Fibroblast of skin of abdomen (primary cell): ENCODE measurements around the gene CNIH4.
A peak's percentile ranks its signal among the peaks of the same experiment; 100 is the strongest.
"Not testable (repeated sequence)": the region's sequence is repeated elsewhere in the genome, so short reads cannot be mapped to it uniquely, and the experiment has no call there.

ENCODE experiments used
- DNase-seq: peaks from one replicate; pipeline ENCODE4 v3.0.0-alpha.2; 2013

The CNIH4 gene

GRCh38 chr1:224402472-224403036, 45.9 kb downstream of the CNIH4 start:
- DNase-seq, result no peak

- DNase-seq, result peak; percentile 16
Measured at GRCh38 chr1:224404916-224405603, 48.4 kb downstream of the CNIH4 start.

- no peak for DNase-seq
Measured at GRCh38 chr1:224405604-224405970, 48.9 kb downstream of the CNIH4 start.

GRCh38 chr1:224406216-224406615, 49.5 kb downstream of the CNIH4 start:
- DNase-seq, result peak; percentile 29

GRCh38 chr1:224407571-224408293, 51.1 kb downstream of the CNIH4 start:
- peak; percentile 29 for DNase-seq

GRCh38 chr1:224408294-224408590, 51.6 kb downstream of the CNIH4 start:
- no peak for DNase-seq

- DNase-seq, result peak; percentile 38
Measured at GRCh38 chr1:224411766-224412165, 55.1 kb downstream of the CNIH4 start.

- DNase-seq, result no peak
Measured at GRCh38 chr1:224420106-224420505, 63.4 kb downstream of the CNIH4 start.

GRCh38 chr1:224425279-224425884, 68.7 kb downstream of the CNIH4 start:
- DNase-seq, result no peak

- not testable (repeated sequence) for DNase-seq
Measured at GRCh38 chr1:224426869-224427268, 70.2 kb downstream of the CNIH4 start.

- DNase-seq, result peak; percentile 72
Measured at GRCh38 chr1:224427346-224427745, 70.7 kb downstream of the CNIH4 start.

GRCh38 chr1:224428713-224429112, 72.0 kb downstream of the CNIH4 start:
- not testable (repeated sequence) for DNase-seq
